Measurements from ENCODE around the gene L3HYPDH.
"Not testable (repeated sequence)": the region's sequence is repeated elsewhere in the genome, so short reads cannot be mapped to it uniquely, and the experiment has no call there.

Gene L3HYPDH

DNA sequence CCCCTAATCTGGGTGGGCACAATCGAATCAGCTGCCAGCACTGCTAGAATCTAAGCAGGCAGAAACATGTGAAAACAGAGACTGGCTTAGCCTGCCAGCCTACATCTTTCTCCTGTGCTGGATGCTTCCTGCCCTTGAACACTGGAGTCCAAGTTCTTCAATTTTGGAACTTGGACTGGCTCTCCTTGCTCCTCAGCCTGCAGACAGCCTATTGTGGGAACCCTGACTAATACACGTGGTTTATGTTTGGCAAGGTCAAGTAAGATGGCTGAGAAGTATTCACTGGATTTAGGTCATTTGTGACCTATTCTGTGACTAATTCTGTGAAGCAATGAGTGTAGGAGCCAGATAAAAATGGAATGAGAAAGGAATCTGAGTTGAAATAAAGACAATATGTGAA, 30.1 kb downstream of the L3HYPDH start:
- TF ChIP-seq, protein P1, sequence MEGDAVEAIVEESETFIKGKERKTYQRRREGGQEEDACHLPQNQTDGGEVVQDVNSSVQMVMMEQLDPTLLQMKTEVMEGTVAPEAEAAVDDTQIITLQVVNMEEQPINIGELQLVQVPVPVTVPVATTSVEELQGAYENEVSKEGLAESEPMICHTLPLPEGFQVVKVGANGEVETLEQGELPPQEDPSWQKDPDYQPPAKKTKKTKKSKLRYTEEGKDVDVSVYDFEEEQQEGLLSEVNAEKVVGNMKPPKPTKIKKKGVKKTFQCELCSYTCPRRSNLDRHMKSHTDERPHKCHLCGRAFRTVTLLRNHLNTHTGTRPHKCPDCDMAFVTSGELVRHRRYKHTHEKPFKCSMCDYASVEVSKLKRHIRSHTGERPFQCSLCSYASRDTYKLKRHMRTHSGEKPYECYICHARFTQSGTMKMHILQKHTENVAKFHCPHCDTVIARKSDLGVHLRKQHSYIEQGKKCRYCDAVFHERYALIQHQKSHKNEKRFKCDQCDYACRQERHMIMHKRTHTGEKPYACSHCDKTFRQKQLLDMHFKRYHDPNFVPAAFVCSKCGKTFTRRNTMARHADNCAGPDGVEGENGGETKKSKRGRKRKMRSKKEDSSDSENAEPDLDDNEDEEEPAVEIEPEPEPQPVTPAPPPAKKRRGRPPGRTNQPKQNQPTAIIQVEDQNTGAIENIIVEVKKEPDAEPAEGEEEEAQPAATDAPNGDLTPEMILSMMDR (conservative IDR thresholded peaks at IDR 0.05; ENCODE audit: low read depth, low read length): no peak
- H3K4me3 ChIP-seq (ENCODE audit: low read depth, low read length): no peak overlapping the region
- peak; percentile 93 for DNase-seq (ENCODE audit: low read depth)

DNA sequence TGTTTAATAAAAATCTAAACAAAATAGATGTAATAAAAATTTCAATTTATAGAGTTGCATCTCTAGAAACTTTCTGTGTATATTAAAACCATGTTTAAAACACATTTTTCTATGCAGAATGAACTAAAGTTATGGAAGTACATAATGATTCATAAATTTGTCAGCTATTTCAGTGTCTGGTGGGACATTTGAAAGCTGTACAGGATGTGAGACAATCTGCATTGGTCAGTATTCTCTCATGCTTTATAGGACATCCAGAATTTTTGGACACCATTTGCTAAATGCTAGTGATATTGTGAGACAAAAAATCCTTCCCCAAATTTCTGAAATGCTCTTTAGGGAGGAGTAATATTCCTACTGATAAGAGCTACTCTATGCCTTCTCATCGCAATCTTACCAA, 32.4 kb downstream of the L3HYPDH start:
- H3K4me3 ChIP-seq (ENCODE audit: low read depth, low read length): no peak overlapping the region

DNA sequence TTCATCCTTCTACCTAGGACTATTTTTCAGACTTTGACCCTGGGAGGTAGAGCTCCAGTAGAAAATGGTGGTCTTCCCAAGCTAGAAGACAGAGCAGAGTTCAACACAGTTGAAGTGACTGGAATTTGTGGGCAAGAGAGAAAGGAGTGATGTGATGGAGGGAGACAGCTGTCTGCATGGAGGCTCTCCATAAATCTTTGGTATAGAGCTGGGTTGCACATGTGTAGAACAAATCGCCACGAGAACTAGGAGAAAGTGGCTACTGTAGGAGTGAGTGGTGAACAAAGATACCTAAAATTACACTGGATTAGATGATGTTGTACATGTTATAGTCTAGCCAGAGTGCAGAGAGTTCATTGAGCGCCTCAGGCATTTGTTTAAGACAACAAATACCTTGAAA, 33.5 kb downstream of the L3HYPDH start:
- DNase-seq (ENCODE audit: low read depth): no peak
- TF ChIP-seq, protein P1 (conservative IDR thresholded peaks at IDR 0.05; ENCODE audit: low read depth, low read length): no peak
- no peak overlapping the region for H3K4me3 ChIP-seq (ENCODE audit: low read depth, low read length)

More for the DNA sequence above, 32.4 kb downstream of the L3HYPDH start:
- TF ChIP-seq, protein P1 (conservative IDR thresholded peaks at IDR 0.05; ENCODE audit: low read depth, low read length): no peak
- no peak for DNase-seq (ENCODE audit: low read depth)

DNA sequence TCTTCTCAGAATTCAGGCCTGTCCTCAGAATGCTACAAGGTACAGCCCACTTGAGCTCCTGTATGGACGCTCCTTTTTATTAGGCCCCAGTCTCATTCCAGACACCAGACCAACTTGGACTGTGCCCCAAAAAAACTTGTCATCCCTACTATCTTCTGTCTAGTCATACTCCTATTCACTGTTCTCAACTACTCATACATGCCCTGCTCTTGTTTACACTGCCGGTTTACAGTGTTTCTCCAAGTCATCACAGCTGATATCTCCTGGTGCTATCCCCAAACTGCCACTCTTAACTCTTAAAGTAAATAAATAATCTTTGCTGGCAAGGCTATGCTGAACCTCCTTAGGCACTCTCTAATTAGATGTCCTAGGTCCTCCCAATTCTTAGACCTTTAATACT, 35.5 kb downstream of the L3HYPDH start:
- H3K4me3 ChIP-seq (ENCODE audit: low read depth, low read length); DNase-seq (ENCODE audit: low read depth): not testable (repeated sequence)

DNA sequence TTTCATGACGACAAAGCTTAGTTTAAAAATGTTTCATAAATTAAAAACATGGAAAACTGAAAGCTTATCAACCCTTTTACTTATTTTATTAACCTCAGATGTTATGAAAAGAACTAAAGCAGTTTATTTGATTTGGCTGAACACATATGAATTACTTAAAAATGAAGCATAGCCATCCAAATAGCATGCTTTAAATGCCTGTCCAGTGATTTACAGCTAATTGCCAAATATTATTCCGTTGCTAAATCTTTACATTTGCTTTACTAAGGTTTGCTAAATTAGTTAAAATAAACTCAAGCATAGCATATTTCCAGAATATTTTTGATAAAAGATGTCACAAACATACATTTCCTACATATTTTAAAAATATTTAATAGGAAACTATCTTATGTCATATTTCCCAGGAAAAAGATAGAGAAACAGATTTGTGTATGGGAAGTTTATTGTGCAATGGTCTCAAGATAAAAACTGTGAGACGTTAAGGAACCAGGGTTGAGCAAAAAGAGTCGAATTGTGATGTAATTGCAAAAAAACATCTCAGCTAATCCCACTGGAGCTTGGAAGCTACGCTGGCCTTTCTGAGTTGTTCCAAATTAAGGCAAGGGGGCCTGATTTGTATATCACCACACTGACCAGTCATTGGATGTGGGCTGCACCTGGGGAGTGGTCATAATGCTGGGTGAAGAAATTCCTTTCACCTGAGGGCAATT, 44.8 kb downstream of the L3HYPDH start:
- DNase-seq (ENCODE audit: low read depth): peak; percentile 73
- H3K4me3 ChIP-seq (ENCODE audit: low read depth, low read length): no peak overlapping the region
- TF ChIP-seq, protein P1 (conservative IDR thresholded peaks at IDR 0.05; ENCODE audit: low read depth, low read length): no peak

DNA sequence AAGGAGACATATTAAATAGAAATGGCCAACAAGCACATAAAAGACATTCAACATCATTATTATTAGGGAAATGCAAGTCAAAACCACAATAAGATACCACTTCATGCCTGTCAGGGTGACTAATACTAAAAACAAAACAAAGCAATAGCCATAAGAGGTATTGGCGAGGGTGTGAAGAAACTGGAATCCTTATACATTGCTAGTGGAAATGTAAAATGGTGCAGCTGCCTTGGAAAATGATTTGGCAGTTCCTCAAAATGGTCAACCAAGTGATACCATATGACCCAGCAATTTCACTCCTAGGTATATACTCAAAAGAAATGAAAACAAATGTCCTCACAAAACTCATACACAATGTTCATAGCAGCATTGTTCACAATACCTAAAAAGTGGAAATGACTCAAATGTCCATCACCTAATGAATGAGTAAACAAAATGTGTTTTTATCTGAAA, 46.0 kb downstream of the L3HYPDH start:
- peak; percentile 89 for DNase-seq (ENCODE audit: low read depth)
- TF ChIP-seq, protein P1 (conservative IDR thresholded peaks at IDR 0.05; ENCODE audit: low read depth, low read length): no peak
- H3K4me3 ChIP-seq (ENCODE audit: low read depth, low read length): no peak overlapping the region

DNA sequence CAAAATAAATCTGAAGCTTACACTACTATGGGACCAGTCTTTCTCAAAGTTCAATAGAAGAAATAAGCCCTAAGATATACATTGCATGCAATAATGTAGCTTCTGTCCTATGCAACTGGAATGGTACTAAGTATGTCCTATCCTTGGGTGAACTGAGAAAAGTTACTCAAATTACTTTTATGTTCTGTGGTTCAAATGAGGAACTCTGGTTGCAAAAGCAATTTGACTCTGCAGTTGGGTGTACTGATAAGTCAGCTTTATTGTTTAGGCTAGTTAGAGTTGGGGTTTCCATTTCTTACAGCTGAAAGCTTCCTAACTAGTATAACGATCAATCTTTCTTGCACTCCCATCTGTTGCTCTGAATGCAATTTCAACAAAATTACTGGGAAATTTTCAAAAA, 48.2 kb downstream of the L3HYPDH start:
- TF ChIP-seq, protein P1 (conservative IDR thresholded peaks at IDR 0.05; ENCODE audit: low read depth, low read length): no peak
- H3K4me3 ChIP-seq (ENCODE audit: low read depth, low read length): no peak overlapping the region
- no peak for DNase-seq (ENCODE audit: low read depth)

Data from choroid plexus epithelial cell (primary cell).